ENCODE measurements around the gene ZFP1. TPM values are rescaled to one million over a fixed set of nuclear protein-coding genes. Genes with fewer than 3 reads are reported as not detected.

ZFP1 gene
- total and polyA plus RNA-seq, 2 of the 4 experiments (the other 2 are of a cell fraction) = 3.8 to 16.0 TPM

GRCh38 chr16:75197522-75198134, 49.3 kb downstream of the ZFP1 start:
- Histone ChIP-seq H3K4me3 (ENCODE audit: insufficient read depth, low read depth, low read length) (no peak overlapping the region), H4K20me1 (ENCODE audit: insufficient read depth, low read length) (no peaks in the 10 kb centered on the region), H3K4me1 (ENCODE audit: control insufficient read depth, insufficient read depth, low read length) (peaks cover 5% of the 10 kb centered on the region; the same call in 1 of the 2 replicates), H3K4me2 (ENCODE audit: low read depth, low read length) (peak overlapping the region; percentile 27; the same call in 1 of the 2 replicates), H2AK9ac (replicated peaks; ENCODE audit: low read depth, low read length, poor library complexity) (no peak overlapping the region), H3K23ac (ENCODE audit: low read depth, low read length) (no peak overlapping the region), H2BK15ac (ENCODE audit: low read depth, low read length) (no peak overlapping the region), H4K5ac (ENCODE audit: low read depth, low read length) (no peak overlapping the region; the same call in 1 of the 2 replicates), H2BK20ac (ENCODE audit: low read depth, low read length) (no peak overlapping the region), H3K9me3 (ENCODE audit: control insufficient read depth, insufficient read depth, low read length) (no peaks in the 10 kb centered on the region), H4K91ac (ENCODE audit: insufficient read depth, low read depth, low read length) (no peak overlapping the region), H3K14ac (replicated peaks; ENCODE audit: low read depth, low read length) (peak overlapping the region; percentile 57; the same call in 1 of the 2 replicates), H3K56ac (ENCODE audit: extremely low read depth, insufficient read depth, low read length) (no peak overlapping the region), H3K9me1 (ENCODE audit: insufficient read depth, low read length) (no peaks in the 10 kb centered on the region), H2BK5ac (ENCODE audit: low read depth, low read length, poor library complexity, severe bottlenecking) (no peak overlapping the region), H3K18ac (ENCODE audit: low read depth, low read length) (no peak overlapping the region), H4K8ac (ENCODE audit: low read depth in 2 of 2, low read length in 2 of 2) (peak overlapping the region in 1 of 2 experiments; percentile 38; a peak in 1 of 4 replicates), H3K36me3 (ENCODE audit: control insufficient read depth, insufficient read depth, low read length) (no peaks in the 10 kb centered on the region), H3K79me1 (ENCODE audit: low read depth in 1 of 2, low read length in 2 of 2) (no peaks in the 10 kb centered on the region), H3K4ac (ENCODE audit: low read depth, low read length) (no peak overlapping the region), H3K27me3 (ENCODE audit: control insufficient read depth, insufficient read depth, low read length) (peaks cover 10% of the 10 kb centered on the region; the same call in 1 of the 2 replicates), H3K27ac (ENCODE audit: insufficient read depth, low read length) (no peak overlapping the region), H2AK5ac (ENCODE audit: low read depth, low read length) (no peak overlapping the region; the same call in 1 of the 2 replicates), H2BK120ac (ENCODE audit: low read depth, low read length) (peak overlapping the region; percentile 48; the same call in 1 of the 2 replicates), H3K9ac (ENCODE audit: low read depth, low read length) (peak overlapping the region; percentile 17; the same call in 1 of the 2 replicates), H2AFZ (replicated peaks; ENCODE audit: low read length, poor library complexity) (peak overlapping the region; percentile 86)
- DNase-seq = no peak
- intact Hi-C loops (cut with micrococcal nuclease) (loop anchor here (2.0 to 10.0 kb wide), 2 partner anchors 199 to 427 kb away; partner anchors contain the start of genes ADAT1 and ZNRF1), in situ Hi-C loops (cut with MboI; ENCODE audit: low sequenced_read_pairs) (no loop called here), dilution Hi-C loops (cut with HindIII; ENCODE audit: low sequenced_read_pairs, unreplicated experiment) (no loop called here)
- ChIA-PET POLR2A (ENCODE audit: unreplicated experiment) (no interaction called here), CTCF (interaction anchor here (0.6 to 2.4 kb wide), 2 partner anchors 204 to 686 kb away, joined by 3 to 12 read pairs; no protein-coding TSS in a partner anchor)
- no peak; the same call in 1 of the 2 replicates for ATAC-seq (ENCODE audit: low read depth)
- 81% methylated on average over 6 of the region's 14 CpGs; no CpG with 5 or more reads in 1 of the 2 experiments for WGBS, 2 experiments (ENCODE audit: extremely low coverage in 2 of 2, insufficient read length in 1 of 2)
- BruUV-seq (replicated peaks) = no TSS peak
- TF ChIP-seq RAD21 (IDR thresholded peaks at IDR 0.05; ENCODE audit: low read length) = no peak
- no peak for TF ChIP-seq SMC3 (IDR thresholded peaks at IDR 0.05; ENCODE audit: low read depth, low read length)
- no peak for TF ChIP-seq RCOR1 (IDR thresholded peaks at IDR 0.05; ENCODE audit: insufficient replicate concordance, low read length)
- TF ChIP-seq RFX5 (IDR thresholded peaks at IDR 0.05; ENCODE audit: low read depth, low read length) = no peak
- TF ChIP-seq CEBPB (IDR thresholded peaks at IDR 0.05; ENCODE audit: low read depth, low read length) = no peak
- no peak for TF ChIP-seq CTCF (conservative IDR thresholded peaks at IDR 0.05; ENCODE audit: low read depth, low read length)
- no peak for TF ChIP-seq BHLHE40 (IDR thresholded peaks at IDR 0.05; ENCODE audit: low read depth, low read length)
- TF ChIP-seq MAFK (IDR thresholded peaks at IDR 0.05; ENCODE audit: low read depth, low read length) = no peak
- TF ChIP-seq CHD1 (IDR thresholded peaks at IDR 0.05; ENCODE audit: low read depth, low read length) = no peak
- no peak for TF ChIP-seq NFE2L2 (IDR thresholded peaks at IDR 0.05; ENCODE audit: low read depth, low read length)
- TF ChIP-seq FOS (IDR thresholded peaks at IDR 0.05; ENCODE audit: low read depth, low read length) = no peak
- TF ChIP-seq POLR2A (IDR thresholded peaks at IDR 0.05; ENCODE audit: low read depth, low read length) = no peak
- TF ChIP-seq ELK1 (IDR thresholded peaks at IDR 0.05; ENCODE audit: borderline replicate concordance, low read depth, low read length) = no peak
- no peak for TF ChIP-seq USF2 (IDR thresholded peaks at IDR 0.05; ENCODE audit: low read depth, low read length)
- TF ChIP-seq MXI1 (IDR thresholded peaks at IDR 0.05; ENCODE audit: borderline replicate concordance, low read depth, low read length) = no peak

All from IMR-90 (cell line).